Esophagus squamous epithelium (tissue), 4 donors: Measurements from ENCODE around the gene EHF.

ENCODE experiments used
- CTCF ChIP-seq, 6 experiments: fragments of 450-650 bp in 4 of 6; fragments of 200-600 bp in 2 of 6; sonication (generic) in 2 of 6; IDR thresholded peaks; one replicate each; pipeline ENCODE4 v1.5.1; 2016 to 2019; ENCODE audit warnings: antibody characterized with exemption in 6 of 6, mild to moderate bottlenecking in 4 of 6, moderate library complexity in 4 of 6
- POLR2A ChIP-seq, 4 donors: fragments of 450-650 bp; IDR thresholded peaks; one replicate each; pipeline ENCODE4 v1.6.1; 2017; ENCODE audit warnings: antibody characterized with exemption in 4 of 4, mild to moderate bottlenecking in 4 of 4, moderate library complexity in 3 of 4

- TF ChIP-seq CTCF (IDR thresholded peaks at IDR 0.05) (no peak), POLR2A (IDR thresholded peaks at IDR 0.05) (no peak)
These were observed 27.1 kb downstream of the EHF start for GRCh38 chr11:34648036-34648435.
